HG02763 (cell line): ENCODE measurements around the gene GGTLC1.

ENCODE experiments used
- ATAC-seq: cut with Tn5 transposase; IDR thresholded peaks from one replicate; pipeline ENCODE4 v1.9.1; 2021; ENCODE audit warnings: mild to moderate bottlenecking, moderate library complexity; ENCODE audit not compliant: unreplicated experiment

The GGTLC1 gene

GRCh38 chr20:23966927-23967615, 21.5 kb downstream of the GGTLC1 start:
- no peak for ATAC-seq

- ATAC-seq, result no peak
Observed at GRCh38 chr20:23966298-23966697, 22.3 kb downstream of the GGTLC1 start.

DNA sequence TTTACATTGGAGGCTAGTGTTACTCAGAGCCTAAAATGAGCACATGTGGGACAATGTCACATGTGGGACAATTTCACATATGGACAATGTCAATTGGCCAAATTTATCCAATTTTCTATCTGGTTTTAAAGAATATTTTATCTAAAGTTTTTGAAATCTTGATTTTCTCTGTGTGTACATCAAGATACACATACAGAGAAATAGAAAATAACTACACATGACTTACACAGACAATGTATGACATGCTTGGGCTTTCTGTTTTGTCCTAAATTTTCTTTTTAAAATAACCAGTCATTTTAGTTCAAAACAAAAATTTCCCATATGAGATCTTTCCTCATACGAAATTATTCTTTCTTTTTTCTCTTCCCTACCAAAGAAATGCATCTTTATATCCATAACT, 24.6 kb downstream of the GGTLC1 start:
- no peak for ATAC-seq

GRCh38 chr20:23962272-23962671, 26.3 kb downstream of the GGTLC1 start:
- no peak for ATAC-seq

GRCh38 chr20:23959054-23959453, 29.5 kb downstream of the GGTLC1 start:
- ATAC-seq, result no peak

GRCh38 chr20:23955896-23956295, 32.7 kb downstream of the GGTLC1 start:
- no peak for ATAC-seq

DNA sequence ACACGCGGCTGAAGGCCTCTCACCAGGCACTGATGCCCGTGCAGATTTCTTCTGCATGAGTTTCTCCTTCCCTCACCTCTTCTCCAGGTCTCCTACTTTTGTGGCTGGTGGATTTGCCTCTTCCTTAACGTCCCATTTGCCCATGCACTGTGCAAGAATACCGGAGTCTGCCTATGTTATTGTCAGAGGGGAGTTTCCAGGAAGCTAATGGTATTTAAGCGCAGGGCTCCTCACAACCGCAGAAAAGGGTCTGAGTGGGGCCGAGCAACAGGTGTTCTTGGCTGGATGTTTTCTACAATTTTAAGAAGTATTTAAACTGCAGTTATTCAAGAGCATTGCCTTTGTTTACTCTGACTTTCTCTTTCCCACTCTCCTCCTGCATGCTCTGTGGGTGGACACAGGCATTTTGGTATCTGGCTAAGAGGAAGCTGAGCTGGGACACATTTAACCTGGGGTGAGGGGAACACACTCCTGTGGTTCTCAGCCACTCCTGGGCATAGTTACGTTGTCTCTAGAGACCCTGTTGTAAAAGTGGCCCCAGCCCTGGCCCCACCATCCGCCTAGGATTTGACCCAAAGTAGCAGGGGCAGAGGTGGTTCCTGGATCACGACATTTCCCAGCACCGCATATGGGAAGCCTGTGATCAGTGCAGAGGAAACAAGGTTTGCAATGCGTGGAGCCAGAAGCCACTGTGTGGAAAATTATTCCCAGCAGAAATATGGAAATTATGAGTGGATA, 34.4 kb downstream of the GGTLC1 start:
- ATAC-seq, result no peak

- no peak for ATAC-seq
Observed at GRCh38 chr20:23946206-23946605, 42.4 kb downstream of the GGTLC1 start.

DNA sequence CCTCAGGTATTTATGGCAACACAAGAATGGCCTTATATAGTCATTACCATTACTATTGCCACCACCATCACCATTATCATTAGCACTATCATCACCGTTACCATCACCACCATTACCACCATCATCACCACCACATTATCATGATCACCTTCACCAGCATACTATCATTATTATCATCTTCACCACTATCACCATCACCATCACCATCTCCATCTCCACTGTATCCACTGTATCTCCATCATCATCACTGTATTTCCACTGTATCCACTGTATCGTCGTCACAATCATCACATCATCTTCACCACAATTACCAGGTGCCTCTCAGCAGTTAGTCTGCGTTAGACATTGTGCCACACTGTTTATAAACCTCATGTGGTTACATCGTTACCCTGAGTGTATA, 45.3 kb downstream of the GGTLC1 start:
- ATAC-seq, result no peak

DNA sequence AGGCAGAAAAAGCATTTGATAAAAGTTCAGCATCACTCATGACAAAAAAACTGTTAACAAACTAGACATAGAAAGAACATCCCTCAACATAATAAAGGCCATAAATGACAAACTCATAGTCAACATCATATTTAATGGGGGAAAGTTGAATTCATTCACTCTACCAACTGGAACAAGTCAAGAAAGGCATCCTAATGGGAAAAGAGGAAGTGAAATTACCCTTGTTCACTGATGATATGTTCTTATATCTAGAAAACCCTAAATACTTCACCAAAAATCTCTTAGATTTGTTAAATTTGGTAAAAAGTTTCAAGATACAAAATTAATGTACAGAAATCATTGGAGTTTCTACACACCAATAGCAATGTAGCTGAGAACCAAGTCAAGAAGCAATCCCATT, 48.9 kb downstream of the GGTLC1 start:
- ATAC-seq, result no peak

DNA sequence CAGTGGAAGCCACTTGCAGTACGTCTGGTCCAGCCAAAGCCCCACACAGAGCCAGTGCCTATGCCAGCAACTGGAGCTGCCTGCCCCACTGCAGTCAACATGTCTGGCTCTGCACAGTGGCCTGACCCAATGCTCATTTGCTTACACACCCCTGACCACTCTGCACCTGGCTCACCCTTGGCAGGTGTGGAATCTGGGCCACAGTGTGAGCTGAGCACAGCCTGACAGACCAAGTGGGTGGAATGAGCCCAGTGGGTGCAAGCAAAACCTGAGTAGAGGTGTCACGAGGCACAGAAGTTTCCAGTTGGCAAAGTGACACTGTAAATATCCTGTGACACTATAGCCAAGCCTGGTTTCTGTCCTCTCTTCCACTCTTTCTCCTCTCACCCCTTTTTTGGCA, 49.5 kb downstream of the GGTLC1 start:
- no peak for ATAC-seq

DNA sequence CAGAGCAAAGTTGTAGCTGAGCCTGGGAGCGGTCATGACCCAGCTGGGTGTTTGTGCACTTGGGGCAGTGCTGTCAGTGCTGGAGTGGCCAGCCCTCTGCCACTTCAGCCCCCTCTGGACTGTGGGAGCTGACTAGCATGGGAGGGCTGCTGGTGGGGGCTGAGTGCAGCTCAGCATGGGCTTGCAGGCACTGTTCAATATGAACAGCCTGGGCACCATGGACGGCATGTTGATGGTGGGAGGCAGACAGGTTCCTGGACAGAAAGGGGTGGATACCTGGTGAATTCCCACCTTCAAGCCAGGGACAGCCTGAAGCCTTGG, 50.5 kb downstream of the GGTLC1 start:
- ATAC-seq, result no peak

- no peak for ATAC-seq
Observed at GRCh38 chr20:23937303-23938117, 51.1 kb downstream of the GGTLC1 start.
